C4-2B (cell line): ENCODE results near the gene KIAA0586.
"Not testable (repeated sequence)": the region's sequence is repeated elsewhere in the genome, so short reads cannot be mapped to it uniquely, and the experiment has no call there.

Experiments
- H3K27ac ChIP-seq: fragments of 450-650 bp; 2 replicates; pipeline ENCODE4 v1.5.1; 2017
- ZFX ChIP-seq: fragments of 450-650 bp; IDR thresholded peaks from 2 replicates; pipeline ENCODE4 v1.6.1; 2017
- TF ChIP-seq, protein P1 (sequence below): fragments of 450-650 bp; conservative IDR thresholded peaks from 2 replicates; pipeline ENCODE4 v1.5.1; 2017; ENCODE audit warnings: mild to moderate bottlenecking

KIAA0586 gene

DNA sequence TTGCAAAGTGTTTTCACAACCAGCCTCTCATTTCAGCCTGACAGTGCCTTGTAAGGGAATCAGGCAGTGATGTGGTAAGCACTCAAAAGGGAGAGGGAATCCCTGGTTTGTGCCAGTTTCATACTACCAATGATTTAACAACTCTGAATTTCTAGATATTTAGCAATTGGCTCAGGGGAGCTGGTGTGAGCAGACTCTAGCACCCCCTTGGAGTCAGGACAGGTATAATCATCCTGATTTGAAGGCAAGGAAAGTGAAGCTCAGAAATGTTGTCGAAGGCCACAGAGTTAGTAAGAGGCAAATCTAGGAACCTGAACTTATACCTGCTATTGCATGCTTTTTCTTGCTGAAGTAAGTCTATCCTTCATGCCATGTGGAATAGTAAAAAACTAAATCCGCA lies 147.1 kb downstream of the KIAA0586 start:
- no peak overlapping the region for H3K27ac ChIP-seq
- TF ChIP-seq ZFX = no peak
- TF ChIP-seq, protein P1, sequence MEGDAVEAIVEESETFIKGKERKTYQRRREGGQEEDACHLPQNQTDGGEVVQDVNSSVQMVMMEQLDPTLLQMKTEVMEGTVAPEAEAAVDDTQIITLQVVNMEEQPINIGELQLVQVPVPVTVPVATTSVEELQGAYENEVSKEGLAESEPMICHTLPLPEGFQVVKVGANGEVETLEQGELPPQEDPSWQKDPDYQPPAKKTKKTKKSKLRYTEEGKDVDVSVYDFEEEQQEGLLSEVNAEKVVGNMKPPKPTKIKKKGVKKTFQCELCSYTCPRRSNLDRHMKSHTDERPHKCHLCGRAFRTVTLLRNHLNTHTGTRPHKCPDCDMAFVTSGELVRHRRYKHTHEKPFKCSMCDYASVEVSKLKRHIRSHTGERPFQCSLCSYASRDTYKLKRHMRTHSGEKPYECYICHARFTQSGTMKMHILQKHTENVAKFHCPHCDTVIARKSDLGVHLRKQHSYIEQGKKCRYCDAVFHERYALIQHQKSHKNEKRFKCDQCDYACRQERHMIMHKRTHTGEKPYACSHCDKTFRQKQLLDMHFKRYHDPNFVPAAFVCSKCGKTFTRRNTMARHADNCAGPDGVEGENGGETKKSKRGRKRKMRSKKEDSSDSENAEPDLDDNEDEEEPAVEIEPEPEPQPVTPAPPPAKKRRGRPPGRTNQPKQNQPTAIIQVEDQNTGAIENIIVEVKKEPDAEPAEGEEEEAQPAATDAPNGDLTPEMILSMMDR = no peak; the same call in 1 of the 2 replicates

DNA sequence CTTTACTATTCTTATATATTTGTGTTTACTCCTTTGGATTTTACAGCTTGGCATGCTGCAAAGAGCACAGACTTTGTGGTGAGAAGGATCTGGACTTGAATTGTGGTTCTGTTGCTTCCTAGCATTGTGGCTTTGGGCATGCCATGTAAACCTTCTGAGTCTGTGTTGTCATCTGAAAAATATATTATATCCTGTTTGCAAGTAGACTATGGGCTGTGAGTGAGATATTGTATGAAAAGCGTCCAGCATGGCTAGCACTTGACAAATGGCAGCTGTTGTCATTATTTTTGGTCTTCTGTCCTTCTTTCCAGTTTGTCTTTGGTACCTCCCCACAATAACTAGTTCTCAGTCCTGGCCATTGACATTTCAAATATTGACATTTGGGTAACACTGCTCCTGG lies 148.4 kb downstream of the KIAA0586 start:
- TF ChIP-seq, protein P1 = no peak
- no peak for TF ChIP-seq ZFX
- no peak overlapping the region for H3K27ac ChIP-seq

DNA sequence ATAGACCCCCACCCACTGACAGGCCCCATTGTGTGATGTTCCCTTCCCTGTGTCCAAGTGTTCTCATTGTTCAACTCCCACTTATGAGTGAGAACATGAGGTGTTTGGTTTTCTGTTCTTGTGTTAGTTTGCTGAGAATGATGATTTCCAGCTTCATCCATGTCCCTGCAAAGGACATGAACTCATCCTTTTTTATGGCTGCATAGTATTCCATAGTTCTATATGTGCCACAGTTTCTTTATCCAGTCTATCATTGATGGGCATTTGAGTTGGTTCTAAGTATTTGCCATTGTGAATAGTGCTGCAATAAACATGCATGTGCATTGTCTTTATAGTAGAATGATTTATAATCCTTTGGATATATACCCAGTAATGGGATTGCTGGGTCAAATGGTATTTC lies 152.5 kb downstream of the KIAA0586 start:
- not testable (repeated sequence) for H3K27ac ChIP-seq

DNA sequence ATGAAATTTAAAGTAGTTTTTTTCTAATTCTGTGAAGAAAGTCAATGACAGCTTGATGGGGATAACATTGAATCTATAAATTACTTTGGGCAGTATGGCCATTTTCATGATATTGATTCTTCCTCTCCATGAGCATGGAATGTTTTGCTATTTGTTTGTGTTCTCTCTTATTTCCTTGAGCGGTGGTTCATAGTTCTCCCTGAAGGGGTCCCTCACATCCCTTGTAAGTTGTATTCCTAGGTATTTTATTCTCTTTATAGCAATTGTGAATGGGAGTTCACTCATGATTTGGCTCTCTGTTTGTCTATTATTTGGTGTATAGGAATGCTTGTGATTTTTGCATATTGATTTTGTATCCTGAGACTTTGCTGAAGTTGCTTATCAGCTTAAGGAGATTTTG lies 153.9 kb downstream of the KIAA0586 start:
- H3K27ac ChIP-seq = not testable (repeated sequence)

DNA sequence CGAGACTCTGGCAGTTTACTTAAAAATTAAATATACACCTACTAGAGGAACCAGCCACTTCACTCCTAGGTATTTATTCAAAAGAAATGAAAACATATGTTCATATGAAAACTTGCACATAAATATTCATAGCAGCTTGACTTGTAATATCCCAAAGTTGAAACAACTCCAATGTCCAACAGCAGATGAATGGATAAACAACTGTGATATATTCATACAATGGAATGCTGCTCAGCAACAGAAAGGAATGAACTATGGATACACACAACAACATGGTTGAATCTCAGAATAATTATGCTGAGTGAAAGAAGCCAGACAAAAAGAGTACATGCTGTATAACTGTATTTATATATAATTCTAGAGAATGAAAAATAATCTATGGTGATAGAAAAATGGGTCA lies 156.9 kb downstream of the KIAA0586 start:
- H3K27ac ChIP-seq = no peak overlapping the region
- no peak for TF ChIP-seq ZFX
- TF ChIP-seq, protein P1 = no peak

DNA sequence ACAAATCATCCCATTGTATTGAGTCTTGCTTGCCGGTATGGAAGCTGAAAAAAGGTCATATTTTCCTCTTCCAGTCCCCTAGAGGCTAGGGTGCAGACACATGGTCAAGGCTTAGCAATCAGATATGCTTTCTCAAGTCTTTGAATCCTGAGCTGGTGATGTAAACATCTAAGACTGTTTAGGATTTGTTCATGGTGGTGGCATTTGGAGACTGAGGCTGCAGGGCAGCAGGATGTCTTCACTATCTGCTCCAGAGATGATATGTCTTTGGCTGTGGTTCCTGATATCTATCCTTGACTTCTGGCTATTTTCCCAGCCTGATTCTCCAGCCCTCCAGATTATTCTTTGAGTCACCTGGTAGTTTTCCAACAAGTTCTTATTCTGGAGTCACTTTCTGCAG lies 159.8 kb downstream of the KIAA0586 start:
- no peak for TF ChIP-seq ZFX
- TF ChIP-seq, protein P1 = no peak
- H3K27ac ChIP-seq = no peak overlapping the region

DNA sequence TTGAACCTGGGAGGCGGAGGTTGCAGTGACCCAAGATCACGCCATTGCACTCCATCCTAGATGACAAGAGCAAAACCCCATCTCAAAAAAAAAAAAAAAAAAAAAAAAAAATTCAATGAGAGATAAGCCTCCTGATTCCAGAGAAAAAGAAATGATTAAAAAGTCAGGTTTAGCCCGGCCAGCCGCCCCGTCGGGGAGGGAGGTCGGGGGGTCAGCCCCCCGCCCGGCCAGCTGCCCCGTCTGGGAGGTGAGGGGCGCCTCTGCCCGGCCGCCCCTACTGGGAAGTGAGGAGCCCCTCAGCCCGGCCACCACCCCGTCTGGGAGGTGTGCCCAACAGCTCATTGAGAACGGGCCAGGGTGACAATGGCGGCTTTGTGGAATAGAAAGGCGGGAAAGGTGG lies 160.8 kb downstream of the KIAA0586 start:
- not testable (repeated sequence) for H3K27ac ChIP-seq

DNA sequence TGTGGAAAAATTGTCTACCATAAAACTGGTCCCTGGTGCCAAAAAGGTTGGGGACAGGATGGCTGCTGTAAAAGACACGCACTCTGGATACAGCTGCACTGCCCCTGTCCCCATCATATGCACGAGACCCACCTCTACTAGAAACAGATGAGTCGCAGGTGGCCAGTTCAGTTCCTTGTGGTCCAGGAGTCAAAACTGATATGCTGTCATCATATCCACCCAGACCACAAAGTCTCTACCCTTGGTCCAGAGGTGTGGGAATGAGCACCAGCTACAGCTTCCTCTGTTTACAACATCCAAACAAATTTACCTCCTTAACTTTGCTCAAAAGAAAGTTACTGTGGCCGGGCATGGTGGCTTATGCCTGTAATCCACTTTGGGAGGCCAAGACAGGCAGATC lies 166.5 kb downstream of the KIAA0586 start:
- no peak for TF ChIP-seq ZFX
- TF ChIP-seq, protein P1 = no peak
- H3K27ac ChIP-seq = no peak overlapping the region

DNA sequence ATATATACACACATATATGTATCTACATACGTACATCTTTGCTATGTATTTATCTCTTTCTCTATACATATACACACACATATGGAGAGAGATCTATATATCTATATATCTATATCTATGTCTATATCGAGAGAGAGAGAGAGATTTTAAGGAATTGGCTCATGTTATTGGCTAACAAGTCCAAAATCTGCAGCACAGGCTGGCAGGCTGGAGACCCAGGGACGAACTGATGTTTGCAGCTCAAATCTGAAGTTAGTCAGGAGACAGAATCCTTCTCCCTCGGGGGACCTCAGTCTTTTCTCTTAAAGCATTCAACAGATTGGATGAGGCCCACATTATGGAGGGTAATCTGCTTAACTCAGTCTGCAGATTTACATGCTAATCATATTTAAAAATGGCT lies 169.5 kb downstream of the KIAA0586 start:
- H3K27ac ChIP-seq = no peak overlapping the region

More for the DNA sequence above, 169.5 kb downstream of the KIAA0586 start:
- TF ChIP-seq ZFX = no peak
- TF ChIP-seq, protein P1 = no peak
